Measurements from ENCODE around the gene CACNB1.

The CACNB1 gene

GRCh38 chr17:39197380-39198185 is at the start of gene CACNB1:
Gene CACNB1 (minus strand): TSS chr17:39197669. CDS start chr17:39197495, 174 bp downstream.
- DNase-seq (ENCODE audit: low read depth in 1 of 2, low spot score in 1 of 2) = peak; percentile 36 to 52

DNA sequence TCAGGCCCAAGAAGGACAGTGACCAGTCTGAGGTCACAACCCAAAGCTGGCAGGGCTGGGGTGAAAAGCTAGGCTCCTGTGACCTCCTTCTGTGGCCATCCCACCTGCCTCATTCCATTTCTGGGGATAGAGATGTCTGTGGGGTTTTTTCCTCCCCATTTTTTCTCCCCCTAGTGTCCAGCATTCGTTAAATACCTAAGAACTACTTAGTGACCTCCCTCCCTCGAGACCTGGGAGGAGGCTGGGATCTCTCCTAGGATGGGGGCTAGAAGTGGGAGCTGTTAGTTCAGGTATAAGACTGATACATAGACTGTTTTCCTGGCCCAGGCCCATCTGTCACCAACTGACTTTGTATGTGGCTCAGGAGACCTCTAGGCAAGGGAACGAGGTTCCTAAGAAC is 48.8 kb upstream of the CACNB1 start:
- DNase-seq (ENCODE audit: low read depth in 1 of 2, low spot score in 1 of 2) = no peak

DNA sequence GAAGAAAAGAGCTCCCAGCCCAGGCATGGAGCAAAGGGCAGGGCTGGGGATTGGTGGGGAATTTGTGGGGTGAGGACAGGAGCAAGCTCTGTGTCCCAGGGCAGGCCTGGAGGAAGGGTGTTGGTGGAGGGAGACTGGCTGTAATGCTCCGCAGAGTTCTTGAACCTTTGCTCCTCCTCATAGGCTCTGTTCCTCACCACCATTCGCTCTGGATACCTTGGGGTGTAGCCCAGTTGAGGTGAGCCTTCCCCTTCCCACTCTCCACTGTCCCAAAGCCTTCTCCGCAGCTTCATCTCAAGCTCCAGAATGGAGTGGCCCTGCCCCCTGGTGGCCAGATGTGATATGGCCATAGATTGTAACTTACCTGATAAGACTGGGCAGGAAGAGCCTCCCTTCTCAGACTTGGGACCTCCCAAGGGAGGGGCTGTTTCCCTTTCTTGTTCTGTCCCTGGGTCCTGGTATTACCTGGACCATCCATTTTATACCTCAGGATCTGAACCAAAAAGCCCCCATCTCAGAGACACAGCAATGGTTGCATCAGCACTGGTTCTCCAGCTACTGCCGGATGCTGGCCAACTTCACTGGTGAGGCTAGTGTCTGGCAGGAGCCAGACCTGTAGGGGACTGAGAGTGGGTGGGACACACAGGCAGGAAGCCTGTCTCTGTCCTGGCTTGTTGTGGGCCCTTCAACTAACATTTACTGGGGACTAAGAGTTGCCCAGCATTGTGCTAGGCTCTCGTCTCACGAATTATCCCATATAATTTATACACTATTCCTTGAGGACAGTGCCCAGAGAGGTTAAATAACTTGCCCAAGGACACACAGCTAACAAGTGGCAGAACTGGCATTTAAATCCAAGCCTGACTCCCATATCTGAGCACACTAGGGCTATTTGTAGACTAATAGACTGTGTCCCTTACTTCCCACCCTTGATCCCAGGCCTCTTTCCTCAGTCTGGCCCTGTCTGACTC is 47.4 kb upstream of the CACNB1 start:
- peak; percentile 70 to 75 for DNase-seq (ENCODE audit: low read depth in 1 of 2, low spot score in 1 of 2)

DNA sequence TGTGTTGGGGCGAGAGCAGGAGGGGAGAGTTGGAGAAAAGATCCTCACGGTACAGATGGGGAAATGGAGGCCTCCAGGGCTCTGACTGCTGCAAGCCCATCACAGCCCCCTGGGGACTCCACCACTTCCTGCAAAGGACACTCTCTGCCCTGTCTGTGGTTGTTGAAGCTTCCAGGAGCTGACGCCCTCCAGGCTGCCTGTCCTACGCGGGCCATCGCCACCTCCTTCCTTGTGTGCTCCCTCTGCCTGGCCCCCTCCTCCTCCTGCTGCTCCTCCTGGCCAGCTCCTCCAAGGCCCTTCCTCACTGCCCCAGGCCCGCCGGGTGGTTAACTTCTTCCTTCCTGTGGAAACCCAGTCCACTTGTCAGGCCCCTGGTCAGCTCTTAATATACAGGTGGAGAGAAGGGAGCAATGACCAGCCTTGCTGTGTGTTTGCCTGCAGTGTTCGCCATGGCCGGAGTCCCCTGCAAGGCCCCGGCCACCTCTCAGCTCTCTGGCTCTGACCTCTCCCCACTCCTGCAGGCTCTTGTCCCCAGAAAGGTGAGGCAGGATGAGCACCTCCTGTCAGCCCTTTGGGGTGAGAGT is 46.6 kb upstream of the CACNB1 start:
- no peak for DNase-seq (ENCODE audit: low read depth in 1 of 2, low spot score in 1 of 2)

DNA sequence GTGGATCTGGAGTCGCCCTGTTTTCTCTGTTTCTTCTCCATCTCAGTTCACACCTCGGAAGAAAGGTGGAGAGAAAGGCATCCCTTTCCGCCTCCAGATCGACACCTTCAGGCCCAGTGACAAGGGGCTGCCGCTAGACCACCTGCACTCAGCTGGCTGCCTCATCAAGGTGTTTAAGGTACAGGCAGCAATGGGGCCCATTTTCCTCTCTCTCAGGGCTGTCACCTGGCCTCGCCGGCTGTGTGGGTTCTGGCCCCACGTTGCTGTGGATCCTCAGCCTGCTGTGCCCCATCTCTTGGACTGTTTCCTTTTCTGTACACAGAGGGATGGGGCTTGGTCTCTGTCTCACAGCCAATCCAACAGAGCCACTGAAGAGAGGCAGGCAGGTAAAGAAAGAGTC is 45.7 kb upstream of the CACNB1 start:
- no peak for DNase-seq (ENCODE audit: low read depth in 1 of 2, low spot score in 1 of 2)

GRCh38 chr17:39240631-39241030 is 43.2 kb upstream of the CACNB1 start:
- DNase-seq (ENCODE audit: low read depth in 1 of 2, low spot score in 1 of 2) = no peak

- DNase-seq (ENCODE audit: low read depth in 1 of 2, low spot score in 1 of 2) = peak; percentile 45 to 53
Observed at GRCh38 chr17:39239640-39240314, 42.3 kb upstream of the CACNB1 start.

GRCh38 chr17:39238311-39238972 is 41.0 kb upstream of the CACNB1 start:
- peak; percentile 29 to 65 for DNase-seq (ENCODE audit: low read depth in 1 of 2, low spot score in 1 of 2)

DNA sequence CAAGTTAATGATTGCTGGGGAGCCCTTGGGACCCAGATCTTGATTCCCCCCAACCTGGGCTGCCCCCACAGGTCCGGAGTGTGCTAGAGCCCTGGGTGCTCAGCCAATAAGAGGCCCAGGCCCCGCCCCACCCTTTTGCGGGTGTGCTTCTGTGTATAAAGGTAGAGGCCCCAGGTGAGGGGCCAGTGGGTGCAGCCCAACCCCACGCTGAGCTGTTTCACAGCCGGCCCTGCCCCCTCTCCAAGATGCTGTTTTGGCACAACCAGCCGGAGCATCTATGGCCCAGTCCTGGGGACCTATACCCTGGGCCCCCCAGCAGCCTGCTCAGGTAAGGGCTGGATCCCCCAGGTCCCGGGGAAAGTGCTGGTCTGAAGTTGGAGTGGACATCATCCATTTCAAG is 40.1 kb upstream of the CACNB1 start:
- DNase-seq (ENCODE audit: low read depth in 1 of 2, low spot score in 1 of 2) = no peak

GRCh38 chr17:39236981-39237441 is 39.5 kb upstream of the CACNB1 start:
- DNase-seq (ENCODE audit: low read depth in 1 of 2, low spot score in 1 of 2) = no peak

DNA sequence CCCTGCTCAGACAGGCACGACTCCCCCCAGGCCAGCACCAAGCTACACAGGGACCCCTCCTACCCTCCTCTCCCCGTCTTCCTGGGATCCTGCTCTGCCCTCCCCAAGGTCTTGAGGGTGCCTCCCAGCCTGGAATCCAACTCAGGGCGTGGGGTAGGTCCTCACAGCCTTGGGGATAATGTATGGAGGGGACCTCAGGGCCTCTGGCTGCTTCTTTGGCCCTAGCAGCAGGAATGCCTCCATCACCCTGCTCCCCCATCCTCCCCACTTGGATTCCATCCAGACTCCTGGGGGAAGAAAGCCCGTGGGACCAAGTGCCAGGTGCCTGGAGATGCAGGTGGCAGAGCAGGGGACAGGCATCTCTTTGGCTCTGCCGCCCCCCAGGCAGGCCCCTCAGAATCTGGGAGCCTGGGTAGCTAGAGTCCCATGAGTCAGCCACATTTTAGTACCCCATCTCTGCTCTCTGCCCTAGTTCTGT is 39.0 kb upstream of the CACNB1 start:
- no peak for DNase-seq (ENCODE audit: low read depth in 1 of 2, low spot score in 1 of 2)

DNA sequence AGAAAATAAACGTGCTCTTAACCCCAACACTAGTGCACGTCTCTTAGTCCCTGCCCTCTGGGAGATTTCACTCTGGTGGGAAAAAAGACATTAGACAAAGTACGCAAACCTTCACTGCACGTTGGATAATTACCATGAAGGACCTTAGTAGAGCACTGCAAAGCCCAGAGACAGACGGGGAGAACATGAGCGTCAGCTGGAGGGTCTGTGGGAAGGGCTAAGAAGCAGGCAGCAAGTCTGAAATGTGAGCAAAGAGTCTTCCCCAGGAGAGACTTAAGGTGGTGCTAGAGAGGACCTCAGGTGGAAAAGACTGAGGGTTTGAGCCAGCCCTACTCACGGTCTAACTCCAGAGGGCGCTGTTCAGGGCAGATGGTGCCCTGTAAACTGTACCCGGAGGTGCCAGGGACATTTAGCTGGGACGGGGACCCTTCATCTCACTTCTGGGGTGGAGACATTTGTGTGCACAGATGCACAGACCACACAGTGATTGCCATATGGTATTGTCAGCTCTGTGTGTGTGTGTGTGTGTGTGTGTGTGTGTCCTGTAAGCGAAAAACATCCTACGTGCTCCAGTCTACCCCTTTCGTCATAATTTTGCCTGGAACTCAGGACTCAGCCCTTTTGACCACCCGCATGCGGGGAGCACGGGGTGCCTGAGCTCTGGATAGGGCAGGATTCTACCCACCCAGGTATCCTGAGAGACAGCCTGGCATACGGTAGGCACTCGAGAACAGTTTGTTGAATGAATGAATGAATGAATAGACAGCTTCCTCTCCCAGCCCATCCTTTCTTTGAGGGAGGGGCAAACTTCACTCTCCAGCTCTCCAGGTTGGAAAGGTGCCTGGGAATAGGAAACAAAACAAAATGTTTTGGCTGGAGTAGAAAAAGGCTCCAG is 38.3 kb upstream of the CACNB1 start:
- DNase-seq (ENCODE audit: low read depth in 1 of 2, low spot score in 1 of 2) = no peak

- DNase-seq (ENCODE audit: low read depth in 1 of 2, low spot score in 1 of 2) = peak in 1 of 2 donors; percentile 39
Observed at GRCh38 chr17:39231591-39232551, 34.4 kb upstream of the CACNB1 start.

GRCh38 chr17:39231091-39231561 is 33.7 kb upstream of the CACNB1 start:
- DNase-seq (ENCODE audit: low read depth in 1 of 2, low spot score in 1 of 2) = no peak

DNA sequence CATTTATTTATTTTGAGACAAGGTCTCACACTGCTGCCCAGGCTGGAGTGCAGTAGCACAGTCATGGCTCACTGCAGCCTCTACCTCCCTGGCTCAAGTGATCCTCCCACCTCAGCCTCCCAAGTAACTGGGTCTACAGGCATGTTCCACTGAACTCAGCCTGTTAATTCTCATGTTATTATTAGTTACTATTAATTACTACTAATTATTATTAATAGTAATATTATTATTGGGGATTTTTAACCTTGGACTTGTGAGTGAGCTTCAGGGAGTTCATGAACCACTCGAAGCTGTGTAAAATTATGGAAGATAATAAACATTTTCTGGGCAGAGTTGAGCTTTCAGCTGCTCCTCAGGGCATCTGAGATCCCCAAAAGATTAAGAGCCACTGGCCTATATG is 32.9 kb upstream of the CACNB1 start:
- DNase-seq (ENCODE audit: low read depth in 1 of 2, low spot score in 1 of 2) = no peak

DNA sequence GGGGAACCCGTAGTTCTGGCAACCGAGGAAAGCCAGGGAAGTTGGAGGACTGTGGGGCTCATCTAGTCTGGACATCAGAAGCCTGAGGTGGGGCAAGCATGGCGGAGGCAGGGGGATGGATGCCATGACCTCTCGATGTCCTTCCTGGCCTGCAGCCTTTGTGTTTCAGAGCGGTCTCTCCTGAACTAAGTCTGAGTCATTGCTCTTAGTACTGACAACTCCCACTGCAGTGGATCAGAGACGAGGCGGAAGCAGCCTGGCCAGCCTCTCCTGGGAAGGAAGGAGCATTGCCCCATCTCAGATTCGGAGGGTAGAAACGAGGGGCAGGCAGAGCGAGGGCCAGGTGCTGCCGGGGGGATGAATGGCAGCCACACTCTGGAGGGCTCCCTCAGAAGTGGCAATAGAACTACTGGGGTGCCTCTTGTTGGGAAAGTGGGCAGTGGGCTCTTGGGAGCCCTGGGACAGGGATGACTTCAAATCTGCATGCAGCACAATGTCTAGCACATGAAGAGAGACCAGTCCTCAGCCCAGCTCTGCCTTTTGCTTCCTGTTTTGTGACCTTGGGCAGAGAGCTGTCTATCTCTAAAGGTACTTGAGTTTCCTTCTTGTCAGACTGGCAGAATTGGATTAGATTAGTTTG is 31.9 kb upstream of the CACNB1 start:
- DNase-seq (ENCODE audit: low read depth in 1 of 2, low spot score in 1 of 2) = no peak

DNA sequence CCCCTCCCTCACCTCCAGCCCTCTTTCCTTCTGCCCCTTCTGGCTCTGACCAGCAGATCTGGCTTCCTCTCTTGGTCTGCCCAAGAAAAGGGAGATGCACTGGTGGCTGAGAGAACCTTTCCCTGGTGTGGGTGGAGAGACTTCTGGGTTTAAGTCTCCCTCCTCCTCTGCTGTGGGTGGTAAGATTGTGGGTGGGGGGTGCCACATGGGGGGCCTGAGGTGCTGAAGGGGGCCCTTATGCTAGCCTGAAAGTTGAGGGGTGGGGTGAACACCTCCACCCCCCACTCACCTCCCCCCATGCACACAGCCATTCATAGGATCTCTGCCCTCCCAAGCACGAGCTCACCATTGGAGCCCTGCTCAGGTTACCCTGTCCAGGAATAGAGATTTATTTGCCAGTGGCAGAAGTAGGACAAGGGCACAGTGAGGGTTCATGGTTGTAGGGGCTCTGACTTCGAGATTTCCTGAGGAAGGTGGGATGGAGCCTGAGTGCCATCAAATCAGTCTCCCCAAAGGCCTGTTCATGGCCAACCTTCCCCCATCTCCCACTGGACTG is 30.0 kb upstream of the CACNB1 start:
- DNase-seq (ENCODE audit: low read depth in 1 of 2, low spot score in 1 of 2) = no peak

All from stimulated activated CD4-positive, alpha-beta T cell treated with anti-CD3 and anti-CD28 coated beads, Interleukin-15, amount 100 ng/mL, for 1 hour (primary cell).